Heart right ventricle (tissue), 16 donors: ENCODE measurements around the gene CABLES1. TPM values are rescaled to one million over a fixed set of nuclear protein-coding genes. Genes with fewer than 3 reads are reported as not detected.

Source experiments
- ATAC-seq, 8 donors: fragments of 200-7000 bp; cut with Tn5 transposase; one replicate each; pipeline ENCODE4 v1.9.1; 2020; ENCODE audit warnings: mild to moderate bottlenecking in 8 of 8, moderate library complexity in 8 of 8, moderate number of reproducible peaks in 1 of 8
- DNase-seq, 2 donors: peaks; one replicate each; pipeline ENCODE4 v3.0.0-alpha.2; 2020
- H3K27ac ChIP-seq, 10 donors: fragments of 200-600 bp; sonication (generic) in 2 of 10; one replicate each; pipeline versions ENCODE4 v1.5.0 to v1.8.0; 2020 to 2022; ENCODE audit warnings: mild to moderate bottlenecking in 3 of 10
- H3K27me3 ChIP-seq, 7 donors: fragments of 200-600 bp; one replicate each; pipeline ENCODE4 v1.8.0; 2021 to 2022; ENCODE audit warnings: mild to moderate bottlenecking in 2 of 7
- H3K36me3 ChIP-seq, 9 donors: fragments of 200-600 bp; sonication (generic) in 1 of 9; one replicate each; pipeline versions ENCODE4 v1.5.0 to v1.8.0; 2020 to 2022; ENCODE audit warnings: mild to moderate bottlenecking in 2 of 9
- H3K4me1 ChIP-seq, 9 donors: fragments of 200-600 bp; sonication (generic) in 1 of 9; one replicate each; pipeline versions ENCODE4 v1.5.0 to v1.8.0; 2020 to 2022; ENCODE audit warnings: mild to moderate bottlenecking in 4 of 9
- H3K4me3 ChIP-seq, 10 donors: fragments of 200-600 bp; sonication (generic) in 2 of 10; one replicate each; pipeline versions ENCODE4 v1.5.0 to v1.8.0; 2020 to 2022; ENCODE audit warnings: mild to moderate bottlenecking in 7 of 10, moderate library complexity in 2 of 10
- H3K9me3 ChIP-seq, 11 donors: fragments of 200-600 bp in 10 of 11; sonication (generic) in 2 of 11; one replicate each; pipeline versions ENCODE4 v1.5.0 to v1.8.0; 2013 to 2022; ENCODE audit warnings: mild to moderate bottlenecking in 2 of 11, control low read depth in 1 of 11, moderate library complexity in 1 of 11
- WGBS, 2 donors: extraction: QIAGEN DNeasy Blood & Tissue Kit; methylation state at CpG; one replicate each; pipeline ENCODE4 v1.1.7; 2013; ENCODE audit warnings: inconsistent platforms in 1 of 2; 5-methylcytosine and 5-hydroxymethylcytosine counted together
- intact Hi-C, 10 donors: fragments of 100-400 bp; cut with DNase I; formaldehyde crosslinking; loops; one replicate each; pipeline versions ENCODE4 v1.11.1 to v1.14.2; 2022
- polyA plus RNA-seq, 2 donors: library from polyadenylated mRNA; stranded (reverse); fragments of 200-250 nt; gene quantifications; one replicate each; pipeline ENCODE4 v1.2.3, GENCODE V29; 2013
- total RNA-seq, 10 donors: library from RNA; stranded (reverse); fragmentation: NEBNext Ultra II Directional in 3 of 10; extraction: Animal tissue kit (Norgen Biotek cat#: 25700) in 3 of 10; gene quantifications; one replicate each; pipeline versions ENCODE4 v1.2.1 to v1.2.4, GENCODE V29; 2021 to 2023
- TF ChIP-seq, protein P1 (sequence below), 9 donors: fragments of 200-600 bp; sonication (generic) in 2 of 9; IDR thresholded peaks; one replicate each; pipeline versions ENCODE4 v1.5.0 to v1.8.0; 2021 to 2022; ENCODE audit warnings: antibody characterized with exemption in 9 of 9, mild to moderate bottlenecking in 5 of 9, moderate library complexity in 1 of 9
- donor health status: Arrhythmogenic right ventricular cardiomyopathy.
- donor health status: ischemic (EF 13 %, LVEDD 7.1; RV severe dilation, severe dysfunction).
- donor health status: healthy with polysubstance abuse.
- donor health status: DM: no; HTN: yes; CAD: no.
- donor health status: DM: no; HTN: no; CAD: no.
- donor health status: ischemic (EF 25% LVEDD 6.9; RV normal size, moderate dysfunction).
- donor health status: ischemic (EF 25% LVEDD 5.7; RV mildly dilated, moderate dysfunction).
- donor health status: healthy.
- donor health status: DM: yes; HTN: yes; CAD: no.
- donor health status: Ischemic cardiomyopathy.
- donor health status: ischemic (EF 35%, LVEDD 5.7; RV mildly dilated, moderate dysfunction).
- donor health status: nonischemic (EF 11% LVEDD 7.7; RV severe dilation, severe dysfunction).
- donor health status: DM: yes; HTN: yes; CAD: no.
- donor health status: PGD.
- donor health status: ischemic (EF 29% LVEDD 5.4; RV normal size, mild dysfunction).
- donor health status: nonischemic (EF 23%, LVEDD 6.1; RV moderate dilation, normal function).

CABLES1 gene
- total and polyA plus RNA-seq, 12 donors, result 1.0 to 2.2 (median 1.8) TPM

DNA sequence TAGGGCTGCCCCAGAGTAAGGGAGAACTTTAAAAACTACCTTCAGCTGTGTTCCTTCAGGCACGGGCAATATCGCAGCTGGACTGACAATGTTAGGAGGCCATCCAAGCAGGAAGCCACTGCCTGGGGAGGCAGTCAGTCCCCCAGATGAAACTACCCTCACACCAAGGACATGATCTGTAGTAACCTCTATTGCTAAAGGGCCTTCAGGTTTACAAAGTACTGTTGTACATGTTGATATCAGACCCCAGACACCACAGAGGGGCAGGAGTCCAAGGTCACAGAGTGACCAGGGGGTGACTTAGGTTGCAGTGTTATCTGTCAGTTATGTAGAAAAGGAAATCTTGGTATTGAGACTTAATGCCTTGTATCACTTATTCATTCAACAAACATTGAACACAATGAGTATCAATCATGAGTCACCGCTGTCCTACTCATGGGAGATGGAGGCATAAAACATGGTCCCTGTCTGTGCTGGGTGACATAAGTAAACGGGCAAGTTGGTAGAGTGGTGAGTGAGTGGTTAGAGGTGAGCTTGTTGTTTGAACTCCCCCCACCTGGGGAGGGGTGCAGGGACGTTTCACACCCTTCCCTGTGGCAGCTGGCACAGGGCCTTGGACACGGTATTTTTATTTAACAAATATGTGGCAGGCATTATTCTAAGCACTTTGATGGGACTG, 7.1 kb downstream of the CABLES1 start:
- ATAC-seq, result no peak
- intact Hi-C loops, result no loop called here
- no peaks in the 10 kb centered on the region for H3K36me3 ChIP-seq
- no peaks in the 10 kb centered on the region for H3K9me3 ChIP-seq
- H3K4me3 ChIP-seq, result no peak overlapping the region
- H3K27ac ChIP-seq, result peak overlapping the region in 3 of 10 donors; percentile 6 to 50 (median 7)
- no peak for DNase-seq
- peaks cover 0 to 21% (median 10%) of the 10 kb centered on the region in 7 donors for H3K27me3 ChIP-seq
- H3K4me1 ChIP-seq, result peaks cover 7 to 50% (median 43%) of the 10 kb centered on the region in 9 donors
- TF ChIP-seq, protein P1, sequence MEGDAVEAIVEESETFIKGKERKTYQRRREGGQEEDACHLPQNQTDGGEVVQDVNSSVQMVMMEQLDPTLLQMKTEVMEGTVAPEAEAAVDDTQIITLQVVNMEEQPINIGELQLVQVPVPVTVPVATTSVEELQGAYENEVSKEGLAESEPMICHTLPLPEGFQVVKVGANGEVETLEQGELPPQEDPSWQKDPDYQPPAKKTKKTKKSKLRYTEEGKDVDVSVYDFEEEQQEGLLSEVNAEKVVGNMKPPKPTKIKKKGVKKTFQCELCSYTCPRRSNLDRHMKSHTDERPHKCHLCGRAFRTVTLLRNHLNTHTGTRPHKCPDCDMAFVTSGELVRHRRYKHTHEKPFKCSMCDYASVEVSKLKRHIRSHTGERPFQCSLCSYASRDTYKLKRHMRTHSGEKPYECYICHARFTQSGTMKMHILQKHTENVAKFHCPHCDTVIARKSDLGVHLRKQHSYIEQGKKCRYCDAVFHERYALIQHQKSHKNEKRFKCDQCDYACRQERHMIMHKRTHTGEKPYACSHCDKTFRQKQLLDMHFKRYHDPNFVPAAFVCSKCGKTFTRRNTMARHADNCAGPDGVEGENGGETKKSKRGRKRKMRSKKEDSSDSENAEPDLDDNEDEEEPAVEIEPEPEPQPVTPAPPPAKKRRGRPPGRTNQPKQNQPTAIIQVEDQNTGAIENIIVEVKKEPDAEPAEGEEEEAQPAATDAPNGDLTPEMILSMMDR (IDR thresholded peaks at IDR 0.05), result no peak
- WGBS, 2 donors, result 69 to 76% methylated on average over 6 of the region's 6 CpGs

DNA sequence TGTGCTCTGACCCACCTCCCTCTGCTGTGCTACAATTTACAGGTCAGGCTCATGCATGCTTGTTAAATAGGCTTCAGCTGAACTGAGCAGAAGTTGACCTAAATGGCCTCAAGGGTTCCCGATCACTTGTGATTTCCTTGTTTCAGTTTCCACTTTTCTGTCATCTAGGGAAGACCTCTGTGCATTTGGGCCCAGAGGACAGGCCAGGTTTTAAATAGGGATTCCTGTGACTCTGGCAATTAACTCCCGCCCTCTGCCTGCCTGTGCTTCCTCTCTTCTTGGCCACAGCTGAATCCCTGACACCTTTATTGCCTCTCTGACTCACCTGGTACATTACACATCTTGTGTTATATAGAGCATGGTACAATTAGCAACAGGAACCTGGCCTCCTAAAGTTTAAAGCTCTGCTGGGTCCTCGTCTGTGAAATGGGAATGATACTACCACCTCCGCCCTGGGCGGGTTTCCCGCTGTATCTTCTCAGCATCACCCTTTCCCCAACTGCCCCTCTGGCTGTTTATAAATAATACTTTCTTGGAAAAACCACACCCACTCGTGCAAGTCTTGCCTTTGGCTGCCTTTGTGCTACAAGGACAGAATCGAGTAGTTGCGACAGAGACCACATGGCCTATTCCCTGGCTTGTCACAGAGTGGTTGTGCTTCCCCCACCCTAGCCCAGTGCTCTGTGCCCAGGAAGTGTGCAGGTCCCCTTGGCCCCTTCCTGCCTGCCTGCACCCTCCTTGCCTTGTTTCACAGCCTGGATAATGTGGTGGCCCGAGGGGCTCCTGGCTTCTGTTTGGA, 7.9 kb downstream of the CABLES1 start:
- DNase-seq, result peak in 1 of 2 donors; percentile 23
- Histone ChIP-seq H3K27ac (peak overlapping the region in 7 of 10 donors; percentile 12 to 50 (median 28)), H3K27me3 (peaks cover 0 to 13% (median 6%) of the 10 kb centered on the region in 7 donors), H3K4me3 (no peak overlapping the region), H3K9me3 (no peaks in the 10 kb centered on the region), H3K4me1 (peaks cover 5 to 42% (median 36%) of the 10 kb centered on the region in 9 donors), H3K36me3 (no peaks in the 10 kb centered on the region)
- 69 to 72% methylated on average over 10 of the region's 10 CpGs for WGBS, 2 donors
- TF ChIP-seq, protein P1 (IDR thresholded peaks at IDR 0.05), result no peak
- intact Hi-C loops, result no loop called here
- peak in 6 of 8 donors; percentile 20 to 63 (median 41) for ATAC-seq

DNA sequence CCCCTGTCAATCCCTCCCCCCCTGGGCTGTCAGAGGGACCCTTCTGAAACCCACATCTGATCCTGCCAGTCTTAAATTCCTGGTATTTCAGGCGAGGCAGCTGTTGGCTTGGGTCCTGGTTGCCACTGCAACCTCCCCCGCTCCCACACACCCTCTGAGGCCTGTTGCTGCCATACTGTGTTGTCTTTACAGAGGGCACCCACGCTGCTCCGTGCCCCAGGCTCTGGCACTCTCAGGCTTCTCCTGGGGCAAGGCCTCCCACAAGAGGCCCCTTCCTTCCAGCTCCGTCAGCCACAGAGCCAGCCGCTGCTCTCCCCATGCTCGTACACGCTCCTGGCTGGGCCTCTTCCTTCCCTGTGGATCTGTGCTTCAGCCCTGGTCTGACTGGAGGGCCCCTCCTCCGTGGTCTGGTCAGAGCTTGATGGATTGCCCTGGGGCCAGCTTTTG, 8.6 kb downstream of the CABLES1 start:
- H3K4me3 ChIP-seq, result no peak overlapping the region
- H3K9me3 ChIP-seq, result no peaks in the 10 kb centered on the region
- TF ChIP-seq, protein P1 (IDR thresholded peaks at IDR 0.05), result no peak
- peaks cover under 1 to 35% (median 32%) of the 10 kb centered on the region in 9 donors for H3K4me1 ChIP-seq
- peak overlapping the region in 7 of 10 donors; percentile 12 to 50 (median 28) for H3K27ac ChIP-seq
- DNase-seq, result peak in 1 of 2 donors; percentile 30
- peaks cover 0 to 10% (median 0%) of the 10 kb centered on the region in 7 donors for H3K27me3 ChIP-seq
- H3K36me3 ChIP-seq, result no peaks in the 10 kb centered on the region
- ATAC-seq, result peak; percentile 28 to 72 (median 38)
- intact Hi-C loops, result no loop called here
- WGBS, 2 donors, result 66 to 76% methylated on average over 9 of the region's 9 CpGs

DNA sequence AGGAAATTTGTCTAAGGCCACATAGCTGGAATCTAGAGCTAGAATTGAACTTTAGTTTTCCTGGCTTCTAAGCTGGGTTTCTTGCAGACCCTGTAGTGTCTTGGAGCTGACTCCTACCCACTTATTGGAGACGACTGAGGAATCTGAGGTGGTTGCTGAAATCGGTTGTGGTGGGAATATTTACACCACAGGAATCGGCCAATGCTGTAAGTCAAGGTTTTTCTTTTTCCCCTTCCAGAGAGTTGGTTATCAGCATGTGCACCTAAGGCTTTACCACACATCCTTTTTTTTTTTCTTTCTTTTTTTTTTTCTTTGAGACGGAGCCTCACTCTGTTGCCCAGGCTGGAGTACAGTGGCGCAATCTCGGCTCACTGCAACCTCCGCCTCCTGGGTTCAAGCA, 9.4 kb downstream of the CABLES1 start:
- DNase-seq (no peak), ATAC-seq (no peak)
- Histone ChIP-seq H3K27ac (peak overlapping the region in 1 of 10 donors; percentile 50), H3K27me3 (peaks cover 0 to 10% (median 0%) of the 10 kb centered on the region in 7 donors), H3K36me3 (no peaks in the 10 kb centered on the region), H3K9me3 (no peaks in the 10 kb centered on the region), H3K4me3 (no peak overlapping the region), H3K4me1 (peaks cover 0 to 35% (median 31%) of the 10 kb centered on the region in 9 donors)
- TF ChIP-seq, protein P1 (IDR thresholded peaks at IDR 0.05), result no peak
- WGBS, 2 donors, result 95 to 98% methylated on average over 7 of the region's 7 CpGs
- intact Hi-C loops, result loop anchor here in 1 of 10 donors (5.0 kb wide), 1 partner anchor 83 kb away; no protein-coding TSS in a partner anchor
